Activated naive CD4-positive, alpha-beta T cell treated with anti-CD3 and anti-CD28 coated beads, Interleukin-2, amount 50 U/mL, for 24 hours (primary cell): ENCODE measurements around the gene RBM4B.

Source experiments
- H3K27ac Mint-ChIP-seq: one replicate; pipeline ENCODE4 v1.8.0; 2021; ENCODE audit warnings: mild to moderate bottlenecking, mixed read lengths
- H3K27me3 Mint-ChIP-seq: one replicate; pipeline ENCODE4 v1.8.0; 2021; ENCODE audit warnings: mixed read lengths
- H3K36me3 Mint-ChIP-seq: one replicate; pipeline ENCODE4 v1.8.0; 2021; ENCODE audit warnings: mixed read lengths
- H3K4me1 Mint-ChIP-seq: one replicate; pipeline ENCODE4 v1.8.0; 2021; ENCODE audit warnings: mixed read lengths
- H3K4me3 Mint-ChIP-seq: one replicate; pipeline ENCODE4 v1.8.0; 2021; ENCODE audit warnings: mild to moderate bottlenecking, mixed read lengths
- H3K9me3 Mint-ChIP-seq: one replicate; pipeline ENCODE4 v1.8.0; 2021; ENCODE audit warnings: mixed read lengths

The RBM4B gene

GRCh38 chr11:66715346-66716085, 37.8 kb upstream of the RBM4B start:
- H3K36me3 Mint-ChIP-seq, result no peaks in the 10 kb centered on the region
- no peaks in the 10 kb centered on the region for H3K9me3 Mint-ChIP-seq
- H3K4me3 Mint-ChIP-seq, result no peak overlapping the region
- H3K27me3 Mint-ChIP-seq, result no peaks in the 10 kb centered on the region
- no peaks in the 10 kb centered on the region for H3K4me1 Mint-ChIP-seq
- H3K27ac Mint-ChIP-seq, result no peak overlapping the region

GRCh38 chr11:66713746-66714480, 36.2 kb upstream of the RBM4B start:
- Mint-ChIP-seq H3K27ac (no peak overlapping the region), H3K4me1 (no peaks in the 10 kb centered on the region), H3K36me3 (no peaks in the 10 kb centered on the region), H3K27me3 (no peaks in the 10 kb centered on the region), H3K9me3 (no peaks in the 10 kb centered on the region), H3K4me3 (no peak overlapping the region)

GRCh38 chr11:66710384-66710930, 32.8 kb upstream of the RBM4B start:
- H3K27ac Mint-ChIP-seq, result no peak overlapping the region
- no peaks in the 10 kb centered on the region for H3K36me3 Mint-ChIP-seq
- H3K4me3 Mint-ChIP-seq, result no peak overlapping the region
- H3K9me3 Mint-ChIP-seq, result no peaks in the 10 kb centered on the region
- H3K27me3 Mint-ChIP-seq, result no peaks in the 10 kb centered on the region
- no peaks in the 10 kb centered on the region for H3K4me1 Mint-ChIP-seq

GRCh38 chr11:66708701-66709100, 31.0 kb upstream of the RBM4B start:
- Mint-ChIP-seq H3K4me3 (no peak overlapping the region), H3K27ac (no peak overlapping the region), H3K27me3 (no peaks in the 10 kb centered on the region), H3K4me1 (no peaks in the 10 kb centered on the region), H3K36me3 (no peaks in the 10 kb centered on the region), H3K9me3 (no peaks in the 10 kb centered on the region)

- H3K9me3 Mint-ChIP-seq, result no peaks in the 10 kb centered on the region
- H3K27me3 Mint-ChIP-seq, result no peaks in the 10 kb centered on the region
- no peaks in the 10 kb centered on the region for H3K4me1 Mint-ChIP-seq
- no peak overlapping the region for H3K4me3 Mint-ChIP-seq
- H3K36me3 Mint-ChIP-seq, result no peaks in the 10 kb centered on the region
- no peak overlapping the region for H3K27ac Mint-ChIP-seq
Observed at GRCh38 chr11:66708094-66708493, 30.4 kb upstream of the RBM4B start.

- Mint-ChIP-seq H3K36me3 (no peaks in the 10 kb centered on the region), H3K27ac (peak overlapping the region; percentile 12)
Observed at GRCh38 chr11:66707486-66707885, 29.8 kb upstream of the RBM4B start.

GRCh38 chr11:66706989-66707388, 29.3 kb upstream of the RBM4B start:
- H3K27ac Mint-ChIP-seq, result peak overlapping the region; percentile 12
- no peaks in the 10 kb centered on the region for H3K36me3 Mint-ChIP-seq
- no peak overlapping the region for H3K4me3 Mint-ChIP-seq
- H3K9me3 Mint-ChIP-seq, result no peaks in the 10 kb centered on the region
- H3K27me3 Mint-ChIP-seq, result no peaks in the 10 kb centered on the region
- no peaks in the 10 kb centered on the region for H3K4me1 Mint-ChIP-seq

More at GRCh38 chr11:66707486-66707885, 29.8 kb upstream of the RBM4B start:
- Mint-ChIP-seq H3K9me3 (no peaks in the 10 kb centered on the region), H3K4me3 (no peak overlapping the region), H3K27me3 (no peaks in the 10 kb centered on the region), H3K4me1 (no peaks in the 10 kb centered on the region)

GRCh38 chr11:66705587-66706335, 28.1 kb upstream of the RBM4B start:
- Mint-ChIP-seq H3K27ac (peak overlapping the region; percentile 41), H3K9me3 (no peaks in the 10 kb centered on the region), H3K4me1 (no peaks in the 10 kb centered on the region), H3K4me3 (no peak overlapping the region), H3K27me3 (no peaks in the 10 kb centered on the region), H3K36me3 (no peaks in the 10 kb centered on the region)

- Mint-ChIP-seq H3K27ac (no peak overlapping the region), H3K36me3 (no peaks in the 10 kb centered on the region), H3K9me3 (no peaks in the 10 kb centered on the region), H3K4me1 (no peaks in the 10 kb centered on the region), H3K27me3 (no peaks in the 10 kb centered on the region), H3K4me3 (no peak overlapping the region)
Observed at GRCh38 chr11:66704659-66705360, 27.1 kb upstream of the RBM4B start.

- Mint-ChIP-seq H3K36me3 (no peaks in the 10 kb centered on the region), H3K9me3 (no peaks in the 10 kb centered on the region), H3K4me1 (no peaks in the 10 kb centered on the region), H3K27me3 (no peaks in the 10 kb centered on the region), H3K4me3 (no peak overlapping the region), H3K27ac (no peak overlapping the region)
Observed at GRCh38 chr11:66701432-66702240, 23.9 kb upstream of the RBM4B start.

GRCh38 chr11:66700742-66701141, 23.1 kb upstream of the RBM4B start:
- no peaks in the 10 kb centered on the region for H3K4me1 Mint-ChIP-seq
- no peaks in the 10 kb centered on the region for H3K27me3 Mint-ChIP-seq
- no peaks in the 10 kb centered on the region for H3K36me3 Mint-ChIP-seq
- no peak overlapping the region for H3K27ac Mint-ChIP-seq
- no peak overlapping the region for H3K4me3 Mint-ChIP-seq
- H3K9me3 Mint-ChIP-seq, result no peaks in the 10 kb centered on the region

GRCh38 chr11:66700337-66700736, 22.6 kb upstream of the RBM4B start:
- no peak overlapping the region for H3K4me3 Mint-ChIP-seq

GRCh38 chr11:66698491-66698890, 20.8 kb upstream of the RBM4B start:
- H3K9me3 Mint-ChIP-seq, result no peaks in the 10 kb centered on the region
- H3K4me3 Mint-ChIP-seq, result no peak overlapping the region
- no peaks in the 10 kb centered on the region for H3K4me1 Mint-ChIP-seq
- H3K27ac Mint-ChIP-seq, result no peak overlapping the region
- no peaks in the 10 kb centered on the region for H3K36me3 Mint-ChIP-seq
- H3K27me3 Mint-ChIP-seq, result no peaks in the 10 kb centered on the region

More at GRCh38 chr11:66700337-66700736, 22.6 kb upstream of the RBM4B start:
- Mint-ChIP-seq H3K27me3 (no peaks in the 10 kb centered on the region), H3K27ac (no peak overlapping the region), H3K9me3 (no peaks in the 10 kb centered on the region), H3K4me1 (no peaks in the 10 kb centered on the region), H3K36me3 (no peaks in the 10 kb centered on the region)

- H3K4me1 Mint-ChIP-seq, result no peaks in the 10 kb centered on the region
- H3K4me3 Mint-ChIP-seq, result no peak overlapping the region
Observed at GRCh38 chr11:66697988-66698387, 20.3 kb upstream of the RBM4B start.

More at GRCh38 chr11:66697988-66698387, 20.3 kb upstream of the RBM4B start:
- H3K36me3 Mint-ChIP-seq, result no peaks in the 10 kb centered on the region
- H3K27me3 Mint-ChIP-seq, result no peaks in the 10 kb centered on the region
- H3K9me3 Mint-ChIP-seq, result no peaks in the 10 kb centered on the region
- H3K27ac Mint-ChIP-seq, result no peak overlapping the region
